HG02870 (cell line): ENCODE results near the gene PRKAR1A.
"Not testable (repeated sequence)": the region's sequence is repeated elsewhere in the genome, so short reads cannot be mapped to it uniquely, and the experiment has no call there.

Experiments
- ATAC-seq: cut with Tn5 transposase; IDR thresholded peaks from one replicate; pipeline ENCODE4 v1.9.1; 2021; ENCODE audit warnings: mild to moderate bottlenecking, moderate library complexity; ENCODE audit not compliant: unreplicated experiment

The PRKAR1A gene

DNA sequence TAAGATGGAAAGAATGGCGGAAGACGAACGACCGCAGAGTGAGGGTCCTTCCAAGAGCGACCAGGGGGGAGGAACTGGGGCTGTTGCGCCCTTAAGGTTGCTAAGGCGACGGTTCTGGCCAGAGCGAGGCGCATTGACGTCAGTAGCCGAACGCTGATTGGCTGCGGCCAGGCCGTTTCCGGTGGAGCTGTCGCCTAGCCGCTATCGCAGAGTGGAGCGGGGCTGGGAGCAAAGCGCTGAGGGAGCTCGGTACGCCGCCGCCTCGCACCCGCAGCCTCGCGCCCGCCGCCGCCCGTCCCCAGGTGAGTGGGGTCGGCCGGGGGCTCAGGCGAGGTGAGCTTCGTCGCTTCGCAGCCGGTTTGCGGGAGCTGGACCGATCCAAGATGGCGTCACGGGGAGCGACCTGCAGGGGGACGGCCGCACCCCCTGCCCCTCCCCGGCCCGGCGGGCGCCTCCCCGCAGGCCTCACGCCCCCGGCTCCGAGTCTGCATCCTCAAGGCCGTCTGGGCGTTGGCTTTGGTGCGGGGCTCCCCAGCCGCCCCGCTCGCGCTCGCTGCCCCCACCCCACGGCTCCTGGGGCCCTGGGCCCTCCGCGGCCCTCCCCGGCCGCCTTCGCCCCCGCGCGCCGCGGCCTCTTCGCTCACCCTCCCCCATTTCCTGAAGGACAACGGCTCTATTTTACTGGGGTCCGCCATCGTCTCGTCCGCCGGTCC lies at the start of gene PRKAR1A:
TSS of gene PRKAR1A (plus strand) at position 184 of the 713 bp plus-strand sequence. CDS start 2,970 bp downstream, outside the sequence.
- peak; percentile 88 for ATAC-seq

DNA sequence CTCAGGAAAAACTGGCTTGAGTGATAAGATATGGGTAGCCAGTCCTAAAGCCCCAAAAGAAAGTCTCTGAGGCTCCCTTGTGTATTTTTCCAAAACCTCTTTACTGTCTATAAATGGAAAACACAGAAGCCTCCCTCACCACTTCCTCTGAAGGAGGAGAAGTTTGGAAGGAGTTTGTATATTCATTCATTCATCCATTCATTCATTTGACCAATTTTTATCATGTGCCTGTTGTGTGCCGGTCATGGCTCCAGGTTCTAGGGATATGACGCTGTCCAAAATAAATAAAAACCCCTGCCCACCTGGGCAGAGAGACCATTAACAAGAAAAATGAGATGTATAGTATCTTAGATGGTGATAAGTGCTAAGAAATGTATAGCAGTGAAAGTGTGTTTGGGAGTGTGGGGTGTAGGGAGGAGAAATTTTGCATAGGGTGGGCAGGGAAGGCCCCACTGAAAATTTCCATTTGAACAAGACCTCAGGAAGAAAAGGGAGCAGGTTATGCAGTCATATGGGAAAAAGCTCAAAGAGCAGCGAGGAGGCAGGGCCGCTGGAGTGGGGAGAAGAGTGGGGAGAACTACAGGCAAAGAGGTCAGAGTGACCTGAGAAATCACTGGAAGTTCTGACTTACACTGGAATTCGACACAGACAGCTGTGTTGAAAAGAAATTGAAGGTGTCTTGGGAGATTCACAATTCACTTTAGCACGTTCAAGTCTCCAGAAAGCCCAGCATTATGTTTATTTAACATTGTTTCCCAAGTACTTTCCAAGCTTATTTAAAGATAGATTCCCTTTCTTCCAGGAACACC lies 48.8 kb upstream of the PRKAR1A start:
- ATAC-seq = no peak

- ATAC-seq = no peak
Observed at GRCh38 chr17:68468334-68468733, 43.9 kb upstream of the PRKAR1A start.

DNA sequence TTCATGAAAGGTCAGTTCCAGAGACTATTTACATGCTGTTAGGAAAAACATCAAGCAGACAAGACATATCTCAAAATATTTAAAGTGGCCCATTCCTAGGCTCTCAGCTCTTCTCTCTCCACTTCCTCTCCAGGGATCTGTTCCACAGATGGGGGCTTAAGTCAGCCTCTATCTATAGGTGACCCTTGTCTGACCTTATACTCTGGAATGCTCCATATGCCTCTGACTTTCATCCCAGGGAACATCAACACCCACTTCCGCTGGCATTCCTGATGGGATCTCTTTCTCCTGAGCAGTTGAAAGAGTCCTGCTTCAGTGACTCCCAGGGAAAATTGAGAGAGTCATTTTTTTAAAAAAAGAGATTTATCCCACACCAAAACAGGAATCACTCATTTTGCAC lies 43.4 kb upstream of the PRKAR1A start:
- no peak for ATAC-seq

DNA sequence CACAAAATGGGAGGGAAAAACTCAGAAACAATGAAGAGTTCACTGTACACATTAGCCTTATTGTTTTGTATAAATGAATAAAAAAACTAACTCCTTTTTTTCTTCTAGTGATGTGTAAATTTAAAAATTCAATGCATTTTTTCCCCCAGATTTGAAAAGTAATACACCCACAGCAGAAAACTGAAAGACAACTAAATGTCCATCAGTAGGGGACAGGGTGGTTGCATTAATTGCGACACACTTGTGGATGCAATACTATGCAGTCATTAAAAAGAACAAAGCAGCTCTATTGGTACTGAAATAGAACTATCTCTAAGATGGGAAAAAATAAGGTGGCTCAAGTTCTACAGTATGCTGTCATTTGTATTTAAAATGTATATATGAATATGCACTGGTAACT lies 41.3 kb upstream of the PRKAR1A start:
- no peak for ATAC-seq

DNA sequence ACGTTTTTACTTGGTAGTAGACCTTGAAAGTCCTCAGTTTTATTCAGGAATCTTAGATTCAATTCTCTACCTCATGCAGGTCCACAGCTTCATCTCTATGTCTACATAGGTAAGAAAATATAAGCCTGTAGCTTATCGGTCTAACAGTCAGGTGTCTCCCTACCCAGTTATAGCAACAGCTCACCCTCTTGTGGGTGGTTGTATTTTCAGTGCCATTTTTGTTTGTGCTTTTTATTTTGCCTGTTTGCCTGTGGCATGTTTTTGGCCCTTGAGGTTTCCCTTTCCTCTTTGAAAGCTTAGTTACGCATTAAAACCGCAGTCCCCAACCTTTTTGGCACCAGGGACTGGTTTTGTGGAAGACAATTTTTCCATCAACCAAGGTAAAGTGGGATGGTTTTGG lies 31.3 kb upstream of the PRKAR1A start:
- ATAC-seq = no peak

DNA sequence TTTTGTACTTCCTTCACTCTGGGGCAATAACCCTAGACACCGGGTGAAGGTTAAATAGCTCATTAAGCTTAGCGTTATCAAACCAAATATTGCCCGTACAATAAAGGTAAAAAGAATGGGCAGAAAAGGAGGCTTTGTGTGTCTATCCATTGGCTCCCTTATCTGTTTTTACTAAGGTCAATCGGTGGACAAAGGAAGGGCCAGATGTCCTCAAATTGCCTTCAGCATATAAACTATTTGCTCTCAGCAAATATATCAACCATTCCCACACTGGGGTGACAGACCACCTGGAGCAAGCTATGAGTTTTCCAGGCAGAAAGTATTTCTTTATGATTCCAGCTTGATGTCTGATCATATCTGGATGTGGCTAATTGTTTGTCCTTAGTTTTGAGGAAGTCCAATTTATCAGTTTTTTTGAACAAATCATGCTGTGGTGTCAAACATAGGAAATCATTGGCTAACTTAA lies 29.6 kb upstream of the PRKAR1A start:
- no peak for ATAC-seq

DNA sequence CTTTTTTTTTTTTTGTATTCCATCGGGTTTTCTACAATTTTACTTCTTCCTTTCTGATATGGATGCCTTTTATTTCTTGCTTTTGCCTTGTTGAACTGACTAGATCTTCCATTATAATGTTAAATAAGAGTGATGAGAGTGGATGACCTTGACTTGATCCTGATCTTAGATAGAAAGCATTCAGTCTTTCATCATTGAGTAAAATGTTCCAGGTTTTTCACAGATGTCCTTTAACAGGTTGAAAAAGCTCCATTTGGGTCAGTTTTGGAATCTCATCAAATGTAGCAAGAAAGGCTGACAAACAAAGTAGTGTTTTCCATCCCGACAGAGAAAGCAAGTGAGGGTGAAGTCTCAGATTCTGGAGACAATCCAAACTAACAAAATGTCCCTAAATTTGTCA lies 27.8 kb upstream of the PRKAR1A start:
- no peak for ATAC-seq

DNA sequence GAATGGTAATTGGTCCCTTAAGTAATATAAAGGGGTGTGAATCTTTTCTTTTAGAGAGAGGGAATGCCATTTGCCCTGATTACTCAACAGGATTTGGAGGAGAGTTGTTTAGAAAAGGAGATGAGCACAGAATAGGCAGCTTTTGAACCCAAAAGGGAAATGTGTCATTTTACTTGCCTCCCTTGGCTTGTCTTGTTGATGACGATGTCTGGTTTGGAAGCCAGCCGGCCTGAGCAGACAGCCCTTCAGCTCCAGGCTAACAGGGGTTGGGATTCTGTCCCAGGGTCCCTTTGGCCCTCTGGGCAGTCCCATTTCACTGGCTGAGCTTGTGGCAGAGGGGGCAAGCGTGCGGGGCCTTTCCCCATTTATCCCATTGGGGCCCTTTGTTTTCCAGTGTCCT lies 22.3 kb upstream of the PRKAR1A start:
- ATAC-seq = no peak

- ATAC-seq = no peak
Observed at GRCh38 chr17:68491381-68492231, 20.6 kb upstream of the PRKAR1A start.

DNA sequence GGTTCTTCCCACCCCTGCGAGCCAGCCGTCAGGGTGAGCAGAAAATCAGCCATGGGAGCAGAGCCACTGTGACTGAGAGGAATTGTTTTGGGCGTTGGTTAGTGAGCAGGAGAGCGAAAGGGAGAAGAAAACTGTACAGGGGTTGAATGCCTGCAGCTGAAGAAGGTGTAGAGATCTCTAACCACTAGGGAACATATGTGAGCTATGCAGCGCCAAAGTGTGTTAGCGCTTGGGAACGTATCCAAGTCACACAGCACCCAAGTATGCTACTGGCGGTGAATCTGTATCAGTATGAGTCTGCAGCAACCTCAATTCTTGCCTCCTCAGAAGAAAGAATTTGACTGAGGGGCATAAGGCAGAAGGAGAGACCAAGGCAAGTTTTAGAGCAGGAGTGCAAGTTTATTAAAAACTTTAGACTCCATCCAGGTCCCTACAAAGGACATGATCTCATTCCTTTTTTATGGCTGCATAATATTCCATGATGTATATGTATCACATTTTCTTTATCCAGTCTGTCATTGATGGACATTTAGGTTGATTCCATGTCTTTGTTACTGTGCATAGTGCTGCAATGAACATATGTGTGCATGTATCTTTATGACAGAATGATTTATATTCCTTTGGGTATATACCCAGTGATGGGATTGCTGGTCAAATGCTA lies 19.7 kb upstream of the PRKAR1A start:
- ATAC-seq = not testable (repeated sequence)

GRCh38 chr17:68495081-68495480 lies 17.1 kb upstream of the PRKAR1A start:
- ATAC-seq = no peak

DNA sequence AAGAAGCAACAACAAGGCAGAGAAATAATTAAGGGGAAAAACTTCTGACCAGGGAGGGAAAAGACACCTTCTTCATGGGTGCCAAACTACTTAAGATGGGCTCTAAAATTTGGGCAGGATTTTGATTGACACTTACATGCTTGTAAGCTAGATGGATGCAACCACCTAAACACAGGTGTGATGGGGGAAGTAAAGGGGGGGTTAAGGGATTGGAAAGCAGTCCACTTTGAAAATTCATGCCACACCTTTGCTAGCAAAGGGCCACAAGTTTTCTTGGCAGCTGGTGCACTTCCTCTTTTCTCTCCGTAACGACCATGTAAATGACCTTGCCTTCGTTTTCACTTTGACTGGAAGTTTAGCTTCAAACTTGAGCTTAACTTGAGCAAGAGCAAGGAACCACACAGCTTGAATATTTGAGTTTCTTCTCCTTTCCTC lies 14.3 kb upstream of the PRKAR1A start:
- ATAC-seq = peak; percentile 82

DNA sequence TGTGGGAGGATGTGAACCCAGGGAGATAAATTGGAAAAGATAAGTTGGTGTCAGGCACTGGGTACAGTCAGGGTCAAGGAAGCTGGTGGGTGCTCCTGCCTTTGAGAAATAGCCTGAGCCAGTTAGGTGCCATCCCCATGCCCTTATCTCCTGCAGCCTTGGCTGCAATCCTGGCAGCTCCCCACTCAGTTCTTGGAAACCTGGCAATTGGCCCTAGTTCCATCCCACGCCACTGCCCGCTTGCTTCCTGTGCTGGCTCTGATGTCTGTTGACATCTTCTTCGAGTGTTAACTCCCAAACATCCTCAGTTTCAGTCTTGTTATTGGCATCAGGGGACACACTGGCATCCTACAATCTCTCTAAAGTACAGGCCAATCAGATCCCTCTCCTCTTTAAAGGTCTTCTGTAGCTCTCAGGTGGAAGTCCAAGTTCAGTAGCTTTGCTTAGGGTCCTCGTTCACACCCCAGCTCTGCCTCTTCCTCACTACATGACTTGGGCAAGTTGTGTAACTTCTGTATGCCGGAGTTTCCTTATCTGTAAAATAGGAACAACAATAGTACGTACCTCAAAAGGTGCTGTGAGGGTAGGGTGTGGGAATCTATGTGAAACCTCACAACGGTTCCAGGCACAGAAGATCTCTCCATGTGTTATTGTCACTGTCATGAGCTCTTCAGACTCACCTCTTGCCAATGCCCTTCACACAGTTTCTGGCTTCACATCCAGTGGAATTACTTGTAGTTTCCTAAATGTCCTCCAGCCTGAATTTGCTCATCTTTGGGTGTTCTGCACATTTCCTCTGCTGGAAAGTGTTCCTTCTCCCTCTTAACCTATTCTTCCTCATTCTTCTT lies 13.5 kb upstream of the PRKAR1A start:
- ATAC-seq = peak; percentile 19

- ATAC-seq = no peak
Observed at GRCh38 chr17:68499587-68499986, 12.6 kb upstream of the PRKAR1A start.

- ATAC-seq = no peak
Observed at GRCh38 chr17:68501074-68501473, 11.2 kb upstream of the PRKAR1A start.

GRCh38 chr17:68505951-68506350 lies 6.3 kb upstream of the PRKAR1A start:
- no peak for ATAC-seq

DNA sequence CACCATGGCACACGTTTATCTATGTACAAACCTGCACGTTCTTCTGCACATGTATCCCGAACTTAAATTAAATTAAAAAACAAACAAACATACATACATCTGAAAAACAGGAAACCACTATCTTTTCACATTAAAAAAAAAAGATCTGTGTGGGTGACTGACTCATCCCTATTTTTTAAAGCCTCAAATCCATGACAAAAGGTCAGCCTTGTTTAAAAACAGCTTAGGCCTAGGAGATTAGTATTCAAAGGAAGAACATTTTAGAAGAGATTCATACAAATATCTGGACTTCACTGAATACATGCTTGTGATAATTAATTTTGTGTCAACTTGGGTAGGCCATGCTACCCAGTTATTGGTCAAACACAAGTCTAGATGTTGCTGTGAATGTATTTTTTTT lies 4.7 kb upstream of the PRKAR1A start:
- ATAC-seq = no peak

GRCh38 chr17:68509141-68510057 lies 2.8 kb upstream of the PRKAR1A start:
- no peak for ATAC-seq
